ENCODE data around the gene AGMO.

The AGMO gene

GRCh38 chr7:15252181-15252580 lies 309.6 kb downstream of the AGMO start:
- no peak for DNase-seq (ENCODE audit: insufficient read length, low spot score)
- TF ChIP-seq CTCF (IDR thresholded peaks at IDR 0.05; ENCODE audit: insufficient read depth, missing control alignments): no peak
- FAIRE-seq: no peak

- DNase-seq (ENCODE audit: insufficient read length, low spot score) (no peak), FAIRE-seq (no peak)
- TF ChIP-seq CTCF (IDR thresholded peaks at IDR 0.05; ENCODE audit: insufficient read depth, missing control alignments): no peak
Measured at GRCh38 chr7:15248514-15248913, 313.3 kb downstream of the AGMO start.

- FAIRE-seq (peak; percentile 82), DNase-seq (ENCODE audit: insufficient read length, low spot score) (no peak)
- TF ChIP-seq CTCF (IDR thresholded peaks at IDR 0.05; ENCODE audit: insufficient read depth, missing control alignments): no peak
Measured at GRCh38 chr7:15245831-15246230, 316.0 kb downstream of the AGMO start.

GRCh38 chr7:15239801-15240200 lies 322.0 kb downstream of the AGMO start:
- no peak for TF ChIP-seq CTCF (IDR thresholded peaks at IDR 0.05; ENCODE audit: insufficient read depth, missing control alignments)
- DNase-seq (ENCODE audit: insufficient read length, low spot score): no peak
- peak; percentile 67 for FAIRE-seq

- no peak for TF ChIP-seq CTCF (IDR thresholded peaks at IDR 0.05; ENCODE audit: insufficient read depth, missing control alignments)
- DNase-seq (ENCODE audit: insufficient read length, low spot score) (no peak), FAIRE-seq (no peak)
Measured at GRCh38 chr7:15236952-15237351, 324.9 kb downstream of the AGMO start.

- FAIRE-seq (no peak), DNase-seq (ENCODE audit: insufficient read length, low spot score) (no peak)
Measured at GRCh38 chr7:15234431-15234830, 327.4 kb downstream of the AGMO start.

GRCh38 chr7:15228831-15229230 lies 333.0 kb downstream of the AGMO start:
- no peak for FAIRE-seq
- TF ChIP-seq CTCF (IDR thresholded peaks at IDR 0.05; ENCODE audit: insufficient read depth, missing control alignments): no peak
- DNase-seq (ENCODE audit: insufficient read length, low spot score): no peak

More at GRCh38 chr7:15234431-15234830, 327.4 kb downstream of the AGMO start:
- no peak for TF ChIP-seq CTCF (IDR thresholded peaks at IDR 0.05; ENCODE audit: insufficient read depth, missing control alignments)

Data from D721Med (cell line).